Brain microvascular endothelial cell (primary cell): ENCODE results near the gene CUL5.

Source experiments
- DNase-seq: peaks from one replicate; pipeline ENCODE4 v3.0.0-alpha.2; 2020
- H3K27ac ChIP-seq: fragments of 250-450 bp; sonication (Bioruptor Pico); 2 replicates; pipeline ENCODE4 v1.5.1; 2020; ENCODE audit warnings: mild to moderate bottlenecking, moderate library complexity
- H3K27me3 ChIP-seq: fragments of 250-450 bp; sonication (Bioruptor Pico); replicated peaks from 2 replicates; pipeline ENCODE4 v1.5.1; 2020; ENCODE audit warnings: mild to moderate bottlenecking
- H3K36me3 ChIP-seq: fragments of 250-450 bp; sonication (Bioruptor Pico); replicated peaks from 2 replicates; pipeline ENCODE4 v1.5.1; 2020; ENCODE audit warnings: mild to moderate bottlenecking
- H3K4me3 ChIP-seq: 2 replicates; pipeline ENCODE4 v1.5.1; 2011; ENCODE audit warnings: low read depth, mild to moderate bottlenecking, control low read depth, low read length, moderate library complexity
- CTCF ChIP-seq: IDR thresholded peaks from 2 replicates; pipeline ENCODE4 v1.5.1; 2011; ENCODE audit warnings: low read depth, mild to moderate bottlenecking, moderate library complexity, low read length, control low read depth, inconsistent platforms; ENCODE audit errors: missing control alignments
- in situ Hi-C: cut with HindIII; loops from 2 replicates; pipeline ENCODE4 v1.10.0; 2017; ENCODE audit warnings: low sequenced_read_pairs, low pct_ligation_motif_present

The CUL5 gene

GRCh38 chr11:108097179-108097578 is 88.5 kb downstream of the CUL5 start:
- H3K4me3 ChIP-seq, result no peak overlapping the region
- DNase-seq, result no peak
- peaks cover 23% of the 10 kb centered on the region for H3K36me3 ChIP-seq
- H3K27me3 ChIP-seq, result no peaks in the 10 kb centered on the region
- H3K27ac ChIP-seq, result no peak overlapping the region
- TF ChIP-seq CTCF, result no peak
- in situ Hi-C loops, result no loop called here

- TF ChIP-seq CTCF, result no peak
- Histone ChIP-seq H3K36me3 (peaks cover 19% of the 10 kb centered on the region), H3K27me3 (no peaks in the 10 kb centered on the region), H3K27ac (no peak overlapping the region), H3K4me3 (no peak overlapping the region)
- no peak for DNase-seq
- in situ Hi-C loops, result no loop called here
Measured at GRCh38 chr11:108101090-108101775, 92.5 kb downstream of the CUL5 start.

GRCh38 chr11:108111126-108111525 is 102.4 kb downstream of the CUL5 start:
- in situ Hi-C loops, result no loop called here
- no peak for TF ChIP-seq CTCF
- DNase-seq, result no peak
- Histone ChIP-seq H3K27ac (no peak overlapping the region), H3K27me3 (no peaks in the 10 kb centered on the region), H3K4me3 (no peak overlapping the region), H3K36me3 (no peaks in the 10 kb centered on the region)

DNA sequence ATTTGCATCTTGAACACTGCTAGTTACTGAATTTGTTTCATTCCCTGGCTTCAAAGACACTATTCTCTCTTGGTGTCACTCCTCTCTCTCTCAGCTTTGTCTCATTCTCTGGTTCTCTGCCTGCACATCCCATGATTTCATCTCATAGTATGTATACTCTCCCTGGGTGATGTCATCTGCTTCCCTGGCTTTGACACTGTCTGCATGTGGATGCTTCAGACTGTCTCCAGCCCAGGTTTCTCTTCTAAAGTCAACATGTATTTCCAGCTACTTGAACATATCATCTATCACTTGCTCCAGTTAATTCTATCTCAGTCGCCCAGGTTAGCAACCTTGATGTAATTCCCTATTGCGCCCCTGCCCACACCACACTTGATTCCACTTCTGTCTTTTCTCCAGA is 103.4 kb downstream of the CUL5 start:
- Histone ChIP-seq H3K27ac (no peak overlapping the region), H3K27me3 (no peaks in the 10 kb centered on the region), H3K4me3 (no peak overlapping the region), H3K36me3 (no peaks in the 10 kb centered on the region)
- peak; percentile 65 for DNase-seq
- TF ChIP-seq CTCF, result no peak
- in situ Hi-C loops, result no loop called here

- H3K27ac ChIP-seq, result peak overlapping the region; percentile 11
- peak; percentile 88 for DNase-seq
- no peak for TF ChIP-seq CTCF
Measured at GRCh38 chr11:108115500-108116140, 106.9 kb downstream of the CUL5 start.

More at GRCh38 chr11:108115500-108116140, 106.9 kb downstream of the CUL5 start:
- H3K27me3 ChIP-seq, result no peaks in the 10 kb centered on the region
- in situ Hi-C loops, result no loop called here
- no peak overlapping the region for H3K4me3 ChIP-seq
- no peaks in the 10 kb centered on the region for H3K36me3 ChIP-seq
